Muscle of back (tissue), 11 donors: Measurements from ENCODE around the gene INSIG1. TPM values are rescaled to one million over a fixed set of nuclear protein-coding genes. Genes with fewer than 3 reads are reported as not detected.
A peak's percentile ranks its signal among the peaks of the same experiment; 100 is the strongest.

Source experiments
- DNase-seq, 3 donors: peaks; one replicate each; pipeline versions ENCODE4 v3.0.0 to v3.0.0-alpha.2; 2013
- polyA plus RNA-seq, 10 donors: library from polyadenylated mRNA; unstranded; fragments of 120-200 nt; gene quantifications; one replicate each; pipeline ENCODE4 v1.2.1, GENCODE V29; 2013; ENCODE audit not compliant: insufficient read length in 10 of 10

Gene INSIG1
- polyA plus RNA-seq, 10 donors, result 17.0 to 33.0 (median 24.6) TPM

DNA sequence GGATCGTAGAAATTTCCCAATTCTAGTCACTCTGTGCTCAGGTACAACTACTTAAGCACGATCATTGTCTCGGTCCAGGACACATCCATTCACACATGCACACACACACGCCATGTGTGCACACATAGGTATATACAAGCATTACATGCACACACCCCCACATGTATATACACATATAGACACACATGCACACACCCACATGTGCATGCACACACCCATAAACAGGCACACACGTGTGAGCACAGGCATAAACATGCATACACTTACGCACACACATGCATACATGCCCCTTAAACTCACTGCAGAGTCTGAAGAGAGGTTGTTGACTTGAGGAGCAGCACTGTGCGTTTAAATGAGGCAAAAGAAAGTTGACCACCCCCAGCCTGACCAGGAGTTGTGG is 32.5 kb upstream of the INSIG1 start:
- no peak for DNase-seq

DNA sequence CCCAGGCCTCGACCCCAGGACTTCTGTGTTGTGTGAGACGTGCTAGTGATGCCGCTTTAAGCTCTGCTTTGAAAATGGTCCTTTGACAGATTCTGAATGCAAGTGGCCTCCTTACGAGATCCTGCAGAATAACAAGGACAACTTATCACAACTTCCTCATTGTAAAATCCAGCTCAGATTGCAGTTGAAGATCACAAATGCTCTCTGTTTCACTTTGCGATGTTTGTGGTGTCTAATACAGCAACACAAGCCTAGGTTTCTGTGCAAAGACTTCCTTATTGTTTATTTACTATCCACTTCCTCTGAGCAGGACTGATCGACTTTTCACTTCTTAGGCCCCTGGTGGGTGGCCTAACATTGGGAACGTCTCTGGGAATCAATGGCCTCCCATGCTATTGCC is 31.7 kb upstream of the INSIG1 start:
- DNase-seq, result no peak

DNA sequence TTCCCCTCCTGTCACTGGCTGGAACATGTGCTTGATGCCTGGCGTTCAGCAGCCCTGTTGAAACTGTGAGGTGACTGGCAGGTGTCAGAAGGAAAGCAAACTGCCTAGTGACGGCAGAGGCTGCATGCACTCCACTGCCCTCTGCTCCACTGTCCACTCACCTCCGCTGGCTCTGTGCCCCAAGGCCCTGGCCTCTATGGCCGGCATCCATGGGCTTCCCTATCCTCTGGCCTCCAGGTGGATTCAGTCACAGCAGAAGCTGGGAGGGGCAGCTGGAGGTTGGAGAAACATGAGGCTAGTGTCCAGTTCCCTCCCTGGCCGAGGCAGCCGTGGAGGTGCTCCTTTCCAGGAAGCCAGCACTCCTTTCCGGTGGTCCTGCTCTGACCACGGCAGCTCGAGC is 31.2 kb upstream of the INSIG1 start:
- DNase-seq, result no peak

GRCh38 chr7:155267023-155267422 is 30.7 kb upstream of the INSIG1 start:
- DNase-seq, result no peak

GRCh38 chr7:155267436-155267835 is 30.2 kb upstream of the INSIG1 start:
- DNase-seq, result no peak

GRCh38 chr7:155268211-155268610 is 29.5 kb upstream of the INSIG1 start:
- DNase-seq, result no peak

DNA sequence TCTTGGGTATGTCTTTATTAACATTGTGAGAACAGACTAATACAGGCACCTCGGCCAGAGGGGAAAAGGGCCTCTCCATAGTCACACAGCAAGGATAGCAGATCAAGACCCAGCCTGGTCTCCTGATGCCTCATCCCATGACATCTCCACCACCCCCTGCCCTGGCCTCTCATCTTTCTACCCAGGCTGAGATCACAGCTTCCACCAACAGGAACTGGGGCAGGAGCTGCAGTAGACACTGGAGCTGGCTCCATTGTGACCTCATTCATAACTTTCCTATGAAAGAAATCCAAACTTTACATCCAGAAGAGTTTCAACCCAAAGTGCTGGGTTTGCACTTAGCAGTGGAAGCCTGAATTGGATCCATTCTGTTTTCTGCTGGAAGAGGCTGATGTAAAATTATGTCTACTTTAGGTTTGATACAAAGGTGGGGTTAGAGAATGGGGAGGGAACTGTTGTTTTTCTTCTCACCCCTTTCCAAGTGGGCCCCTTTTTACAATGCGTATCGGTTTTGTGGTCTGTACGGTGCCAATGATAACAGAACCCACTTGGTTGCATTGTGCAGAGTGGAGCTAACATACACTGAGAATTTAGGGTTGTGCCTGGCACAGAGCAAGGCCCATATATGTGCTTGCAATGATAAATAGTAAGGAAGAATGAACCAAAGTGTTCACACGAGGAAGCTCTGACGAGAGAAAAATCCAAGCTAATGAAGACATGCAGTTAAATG is 28.6 kb upstream of the INSIG1 start:
- DNase-seq, result no peak

- DNase-seq, result no peak
These were observed 27.7 kb upstream of the INSIG1 start for GRCh38 chr7:155269766-155270585.

DNA sequence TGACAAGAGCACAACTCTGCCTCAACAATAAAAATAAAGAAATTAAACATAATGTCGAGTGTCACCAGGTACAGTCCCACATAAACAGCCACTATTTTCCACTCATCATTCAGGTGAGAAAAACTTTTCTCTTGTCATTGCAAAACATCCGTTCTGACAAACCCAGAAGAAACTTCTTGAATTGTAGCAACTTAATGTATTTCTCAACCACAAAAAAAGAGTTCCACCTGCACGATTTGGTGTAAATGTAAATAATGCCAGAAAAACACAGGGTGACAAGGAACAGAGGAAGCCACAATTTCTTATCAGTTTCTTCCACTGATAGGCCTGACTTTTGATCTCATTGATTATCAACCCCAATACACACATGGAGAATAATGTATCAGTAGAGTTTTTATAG is 26.8 kb upstream of the INSIG1 start:
- no peak for DNase-seq

DNA sequence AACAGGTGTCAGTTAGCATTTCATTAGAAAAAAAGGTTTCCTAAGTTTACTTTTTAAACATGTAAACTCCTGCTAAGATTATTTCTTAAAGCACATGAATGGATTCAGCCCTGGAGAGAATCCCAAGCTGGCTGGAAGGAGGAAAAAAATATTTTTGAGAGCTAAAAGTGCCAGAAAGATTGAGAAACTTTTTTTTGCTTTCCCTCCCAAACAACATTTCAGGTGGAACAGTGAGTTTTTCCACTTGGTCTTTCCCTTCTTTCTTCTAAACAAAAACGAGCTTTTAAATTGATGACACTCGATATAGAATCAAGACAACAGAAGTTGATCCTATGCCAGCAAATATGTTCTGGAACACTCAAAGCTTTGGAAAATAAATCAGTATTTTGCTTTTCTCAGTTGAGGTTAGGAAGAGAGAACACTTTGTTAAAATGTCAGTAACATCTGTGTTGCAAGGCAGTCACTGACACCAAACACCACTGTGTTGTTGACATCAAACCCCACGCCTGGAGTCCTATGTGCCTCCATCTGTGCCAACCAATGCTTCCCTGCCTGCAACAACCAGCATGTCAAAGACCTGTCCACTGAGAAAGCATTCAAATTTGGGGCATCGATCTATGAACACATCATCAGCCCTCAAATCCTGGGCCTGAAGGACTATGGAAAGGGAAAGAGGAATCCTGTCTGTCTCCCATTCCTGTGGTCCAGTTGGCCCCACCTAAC is 22.9 kb upstream of the INSIG1 start:
- peak in 2 of 3 donors; percentile 39 to 63 for DNase-seq

- DNase-seq, result no peak
These were observed 21.5 kb upstream of the INSIG1 start for GRCh38 chr7:155276042-155276799.

GRCh38 chr7:155276800-155277375 is 20.8 kb upstream of the INSIG1 start:
- no peak for DNase-seq

- no peak for DNase-seq
These were observed 20.2 kb upstream of the INSIG1 start for GRCh38 chr7:155277385-155277994.

DNA sequence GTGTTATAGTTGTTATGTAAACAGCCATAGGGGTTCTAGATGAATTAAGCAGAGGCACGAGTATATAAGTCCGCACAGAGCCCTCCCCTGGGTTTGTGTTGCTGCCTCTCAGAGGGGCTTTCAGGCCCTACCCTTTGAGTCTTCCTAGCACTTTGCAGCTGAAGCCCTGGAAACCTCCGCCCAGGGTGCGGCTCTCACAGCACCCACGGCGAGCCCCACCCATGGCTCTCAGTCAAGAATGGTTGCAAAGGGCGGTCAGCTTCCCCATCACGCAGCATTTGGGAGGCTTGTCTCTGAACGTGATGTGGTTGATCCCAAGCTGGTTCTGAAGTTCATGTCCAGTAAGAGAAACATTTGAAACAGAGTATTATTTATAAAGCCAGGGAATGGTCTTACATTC is 18.8 kb upstream of the INSIG1 start:
- no peak for DNase-seq

DNA sequence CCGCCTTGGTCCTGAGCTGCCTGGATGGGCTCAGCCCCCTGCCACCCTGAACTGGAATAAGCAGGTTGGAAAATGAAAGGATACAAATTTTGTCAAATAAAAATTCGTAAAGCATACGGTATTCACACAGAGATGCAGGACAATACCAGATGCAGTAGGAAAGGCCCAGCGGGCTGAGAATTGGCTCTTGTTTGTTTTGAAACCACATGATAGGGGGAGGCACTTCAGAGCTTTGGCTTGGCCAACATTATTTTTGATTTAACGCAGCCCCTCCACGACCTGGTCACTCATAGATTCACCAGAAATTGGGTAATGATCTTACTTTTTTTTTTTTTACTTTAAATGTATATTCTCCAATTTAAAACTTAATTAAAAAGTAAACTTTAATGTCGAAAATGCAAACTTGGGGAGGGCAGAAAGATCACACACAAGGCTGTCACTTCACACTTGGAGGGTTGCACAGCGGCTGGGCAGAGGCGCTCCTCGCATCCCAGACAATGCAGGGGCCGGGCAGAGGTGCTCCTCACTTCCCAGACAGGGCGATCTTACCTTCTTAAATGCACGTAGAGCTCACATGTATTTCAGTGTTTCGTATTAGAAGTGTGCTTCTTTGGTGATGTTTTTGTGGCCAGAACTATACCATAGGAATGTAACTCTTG is 17.8 kb upstream of the INSIG1 start:
- no peak for DNase-seq

GRCh38 chr7:155280446-155281397 is 17.0 kb upstream of the INSIG1 start:
- DNase-seq, result no peak

DNA sequence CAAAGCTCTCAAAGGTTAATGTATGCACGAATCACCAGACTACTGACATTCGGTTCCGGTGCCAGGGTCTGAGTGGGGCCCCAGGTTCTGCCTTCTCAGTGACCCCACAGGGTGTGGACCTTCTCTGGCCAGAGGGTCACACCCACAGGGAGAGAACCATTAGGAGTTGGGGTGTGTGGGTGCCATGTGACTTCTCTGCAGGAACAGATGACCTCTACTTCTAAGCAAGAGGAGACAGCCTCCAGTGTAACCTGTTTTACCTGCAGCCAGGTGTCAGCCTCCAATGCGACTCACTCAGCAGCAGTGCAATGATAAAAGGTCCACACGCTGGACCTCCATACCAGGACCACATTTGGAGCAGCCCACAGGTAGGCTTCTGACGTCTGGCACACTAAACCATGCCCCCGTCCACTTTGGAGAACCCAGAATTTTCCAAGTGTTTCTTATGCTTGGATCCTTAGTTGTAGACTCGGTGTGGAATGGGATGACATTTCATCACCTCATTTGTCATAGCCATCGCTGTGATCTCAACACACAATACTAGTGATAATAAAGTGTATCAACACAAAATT is 16.2 kb upstream of the INSIG1 start:
- DNase-seq, result no peak

GRCh38 chr7:155282671-155283070 is 15.0 kb upstream of the INSIG1 start:
- DNase-seq, result no peak
